GM10847 (cell line): ENCODE results near the gene VAT1.

Experiments used
- POLR2A ChIP-seq: IDR thresholded peaks from 2 replicates; pipeline ENCODE4 v1.6.1; 2011; ENCODE audit not compliant: insufficient read length; ENCODE audit errors: extremely low read depth

The VAT1 gene

GRCh38 chr17:43018932-43019331 lies 3.3 kb downstream of the VAT1 start:
- no peak for TF ChIP-seq POLR2A

- no peak for TF ChIP-seq POLR2A
Observed at GRCh38 chr17:43018008-43018853, 4.0 kb downstream of the VAT1 start.

GRCh38 chr17:43016216-43016615 lies 6.0 kb downstream of the VAT1 start:
- no peak for TF ChIP-seq POLR2A

GRCh38 chr17:43015579-43015978 lies 6.6 kb downstream of the VAT1 start:
- TF ChIP-seq POLR2A = no peak

- TF ChIP-seq POLR2A = no peak
Observed at GRCh38 chr17:43014649-43015542, 7.3 kb downstream of the VAT1 start.

- TF ChIP-seq POLR2A = no peak
Observed at GRCh38 chr17:43014020-43014648, 8.1 kb downstream of the VAT1 start.

- TF ChIP-seq POLR2A = no peak
Observed at GRCh38 chr17:43013296-43013695, 8.9 kb downstream of the VAT1 start.

GRCh38 chr17:43011728-43012472 lies 10.3 kb downstream of the VAT1 start:
- TF ChIP-seq POLR2A = no peak

- TF ChIP-seq POLR2A = no peak
Observed at GRCh38 chr17:43010667-43011308, 11.4 kb downstream of the VAT1 start.

- TF ChIP-seq POLR2A = peak; percentile 51
Observed at GRCh38 chr17:43006639-43007551, 15.3 kb downstream of the VAT1 start, which contains the start of gene IFI35. TSS of gene IFI35 (plus strand) at chr17:43006784. CDS start at chr17:43006948, 164 bp downstream.

- no peak for TF ChIP-seq POLR2A
Observed at GRCh38 chr17:43003542-43004172, 18.5 kb downstream of the VAT1 start.

GRCh38 chr17:42999003-42999525 lies 23.1 kb downstream of the VAT1 start:
- no peak for TF ChIP-seq POLR2A
